MM.1S (cell line): ENCODE data around the gene ZIC4.

Experiments used
- DNase-seq: peaks from one replicate; pipeline ENCODE4 v3.0.0-alpha.2; 2015
- H2AFZ ChIP-seq: fragments of 300-600 bp; sonication (generic); 2 replicates; pipeline ENCODE4 v1.6.0; 2016; ENCODE audit warnings: antibody characterized with exemption, low read length
- H3F3A ChIP-seq: fragments of 300-600 bp; sonication (generic); 2 replicates; pipeline ENCODE4 v1.6.1; 2016; ENCODE audit warnings: mild to moderate bottlenecking, antibody characterized with exemption, low read length, moderate library complexity, mixed read lengths; ENCODE audit not compliant: insufficient read depth
- H3K27ac ChIP-seq: fragments of 300-600 bp; sonication (generic); 2 replicates; pipeline ENCODE4 v1.5.1; 2016; ENCODE audit warnings: mild to moderate bottlenecking, low read length
- H3K27me3 ChIP-seq: fragments of 300-600 bp; sonication (generic); replicated peaks from 2 replicates; pipeline ENCODE4 v1.6.0; 2016; ENCODE audit warnings: low read length; ENCODE audit not compliant: insufficient read depth
- H3K36me3 ChIP-seq: fragments of 300-600 bp; sonication (generic); replicated peaks from 2 replicates; pipeline ENCODE4 v1.6.1; 2016; ENCODE audit warnings: mild to moderate bottlenecking, low read length, mixed read lengths; ENCODE audit not compliant: insufficient read depth
- H3K4me1 ChIP-seq: fragments of 300-600 bp; sonication (generic); 2 replicates; pipeline ENCODE4 v1.6.1; 2016; ENCODE audit warnings: low read length, mixed read lengths
- H3K4me2 ChIP-seq: fragments of 300-600 bp; sonication (generic); 2 replicates; pipeline ENCODE4 v1.6.0; 2016; ENCODE audit warnings: low read depth, low read length
- H3K4me3 ChIP-seq: fragments of 300-600 bp; sonication (generic); 2 replicates; pipeline ENCODE4 v1.5.1; 2016; ENCODE audit warnings: low read length, mixed read lengths
- H3K79me2 ChIP-seq: fragments of 300-600 bp; sonication (generic); 2 replicates; pipeline ENCODE4 v1.6.1; 2016; ENCODE audit warnings: mixed run types, low read length, mixed read lengths
- H3K9ac ChIP-seq: fragments of 300-600 bp; sonication (generic); 2 replicates; pipeline ENCODE4 v1.6.1; 2016; ENCODE audit warnings: low read length, mixed read lengths
- H3K9me2 ChIP-seq: fragments of 300-600 bp; sonication (generic); replicated peaks from 2 replicates; pipeline ENCODE4 v1.6.1; 2016; ENCODE audit warnings: mild to moderate bottlenecking, low read length, mixed read lengths; ENCODE audit not compliant: insufficient read depth
- H3K9me3 ChIP-seq: fragments of 300-600 bp; sonication (generic); replicated peaks from 2 replicates; pipeline ENCODE4 v1.6.1; 2016; ENCODE audit warnings: mild to moderate bottlenecking, low read length, mixed read lengths; ENCODE audit not compliant: insufficient read depth
- H4K20me1 ChIP-seq: fragments of 300-600 bp; sonication (generic); 2 replicates; pipeline ENCODE4 v1.6.1; 2016; ENCODE audit warnings: mild to moderate bottlenecking, low read length, moderate library complexity, mixed read lengths; ENCODE audit not compliant: insufficient read depth
- EZH2 ChIP-seq: fragments of 300-600 bp; sonication (generic); optimal IDR thresholded peaks from 2 replicates; pipeline ENCODE3; 2017; ENCODE audit warnings: low read depth, mild to moderate bottlenecking, antibody characterized with exemption, low read length, mixed read lengths
- EZH2phosphoT487 ChIP-seq: fragments of 300-600 bp; sonication (generic); IDR thresholded peaks from 2 replicates; pipeline ENCODE4 v1.6.1; 2018; ENCODE audit warnings: antibody characterized with exemption, low read length
- TF ChIP-seq, protein P1 (sequence below): fragments of 300-600 bp; sonication (generic); IDR thresholded peaks from 2 replicates; pipeline ENCODE4 v1.5.1; 2016; ENCODE audit warnings: antibody characterized with exemption, low read length, mixed read lengths

The ZIC4 gene

DNA sequence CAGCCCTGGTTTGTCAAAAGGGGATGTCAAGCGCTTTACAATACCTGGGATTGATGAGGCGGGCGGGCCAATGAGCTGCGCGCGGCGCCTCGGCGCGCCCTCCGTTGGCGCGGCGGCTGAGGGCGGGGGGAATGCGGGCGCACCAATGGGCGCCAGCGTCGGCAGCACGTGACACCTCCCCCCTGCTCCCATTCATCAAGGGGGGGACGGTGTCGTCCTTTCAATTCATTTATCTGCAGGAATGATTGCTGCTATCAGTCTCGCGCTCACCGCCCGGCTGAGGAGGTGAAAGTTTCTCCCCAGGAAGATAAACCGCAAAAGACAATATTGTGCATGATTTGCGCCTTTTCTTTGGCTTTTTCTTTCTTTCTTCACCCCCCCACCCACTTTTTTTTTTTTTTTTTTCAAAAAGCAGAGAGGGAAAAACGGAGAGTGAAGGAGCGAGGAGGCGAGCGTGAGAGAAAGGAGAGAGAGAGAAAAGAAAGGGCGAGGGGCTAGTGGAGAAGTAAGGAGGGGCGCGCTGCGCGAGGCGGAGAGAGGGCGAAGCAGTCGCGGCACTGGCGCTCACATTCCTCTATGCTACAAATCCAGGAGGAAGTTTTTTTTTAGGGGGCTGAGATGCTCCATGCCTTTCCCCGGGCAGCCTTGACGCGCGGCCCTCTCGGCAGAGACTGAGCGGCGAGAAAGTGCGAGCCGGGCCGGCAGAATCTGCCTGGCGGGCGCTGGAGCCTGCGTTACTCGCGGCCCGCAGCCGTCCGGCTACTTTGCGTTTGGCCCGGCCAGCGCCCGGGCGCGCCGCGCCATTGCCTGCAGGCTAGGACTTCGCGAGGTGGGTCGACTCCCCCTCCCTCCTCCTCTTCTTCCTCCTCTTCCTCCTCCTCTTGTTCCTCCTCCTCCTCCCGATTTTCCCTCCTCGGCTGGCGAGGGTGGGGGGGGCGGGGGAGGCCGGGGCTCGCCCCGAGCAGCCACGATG, 3.1 kb upstream of the ZIC4 start, which contains the start of gene ZIC1:
ZIC1 (plus strand) TSS at position 223 of the 973 bp plus-strand sequence; CDS start at position 971, 748 bp downstream.
- Histone ChIP-seq H3F3A (no peaks in the 10 kb centered on the region), H3K4me3 (no peak within 1 kb of the TSS), H3K9me2 (no peaks in the 10 kb centered on the region), H4K20me1 (no peaks in the 10 kb centered on the region), H2AFZ (no peak within 1 kb of the TSS), H3K4me1 (no peaks in the 10 kb centered on the region), H3K9ac (no peak within 1 kb of the TSS), H3K27me3 (no peaks in the 10 kb centered on the region), H3K36me3 (no peaks in the 10 kb centered on the region), H3K79me2 (no peaks in the 10 kb centered on the region), H3K9me3 (no peaks in the 10 kb centered on the region), H3K4me2 (no peak within 1 kb of the TSS), H3K27ac (no peak within 1 kb of the TSS)
- DNase-seq = no peak
- no peak for TF ChIP-seq EZH2
- TF ChIP-seq, protein P1, sequence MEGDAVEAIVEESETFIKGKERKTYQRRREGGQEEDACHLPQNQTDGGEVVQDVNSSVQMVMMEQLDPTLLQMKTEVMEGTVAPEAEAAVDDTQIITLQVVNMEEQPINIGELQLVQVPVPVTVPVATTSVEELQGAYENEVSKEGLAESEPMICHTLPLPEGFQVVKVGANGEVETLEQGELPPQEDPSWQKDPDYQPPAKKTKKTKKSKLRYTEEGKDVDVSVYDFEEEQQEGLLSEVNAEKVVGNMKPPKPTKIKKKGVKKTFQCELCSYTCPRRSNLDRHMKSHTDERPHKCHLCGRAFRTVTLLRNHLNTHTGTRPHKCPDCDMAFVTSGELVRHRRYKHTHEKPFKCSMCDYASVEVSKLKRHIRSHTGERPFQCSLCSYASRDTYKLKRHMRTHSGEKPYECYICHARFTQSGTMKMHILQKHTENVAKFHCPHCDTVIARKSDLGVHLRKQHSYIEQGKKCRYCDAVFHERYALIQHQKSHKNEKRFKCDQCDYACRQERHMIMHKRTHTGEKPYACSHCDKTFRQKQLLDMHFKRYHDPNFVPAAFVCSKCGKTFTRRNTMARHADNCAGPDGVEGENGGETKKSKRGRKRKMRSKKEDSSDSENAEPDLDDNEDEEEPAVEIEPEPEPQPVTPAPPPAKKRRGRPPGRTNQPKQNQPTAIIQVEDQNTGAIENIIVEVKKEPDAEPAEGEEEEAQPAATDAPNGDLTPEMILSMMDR = no peak
- TF ChIP-seq EZH2phosphoT487 = no peak

DNA sequence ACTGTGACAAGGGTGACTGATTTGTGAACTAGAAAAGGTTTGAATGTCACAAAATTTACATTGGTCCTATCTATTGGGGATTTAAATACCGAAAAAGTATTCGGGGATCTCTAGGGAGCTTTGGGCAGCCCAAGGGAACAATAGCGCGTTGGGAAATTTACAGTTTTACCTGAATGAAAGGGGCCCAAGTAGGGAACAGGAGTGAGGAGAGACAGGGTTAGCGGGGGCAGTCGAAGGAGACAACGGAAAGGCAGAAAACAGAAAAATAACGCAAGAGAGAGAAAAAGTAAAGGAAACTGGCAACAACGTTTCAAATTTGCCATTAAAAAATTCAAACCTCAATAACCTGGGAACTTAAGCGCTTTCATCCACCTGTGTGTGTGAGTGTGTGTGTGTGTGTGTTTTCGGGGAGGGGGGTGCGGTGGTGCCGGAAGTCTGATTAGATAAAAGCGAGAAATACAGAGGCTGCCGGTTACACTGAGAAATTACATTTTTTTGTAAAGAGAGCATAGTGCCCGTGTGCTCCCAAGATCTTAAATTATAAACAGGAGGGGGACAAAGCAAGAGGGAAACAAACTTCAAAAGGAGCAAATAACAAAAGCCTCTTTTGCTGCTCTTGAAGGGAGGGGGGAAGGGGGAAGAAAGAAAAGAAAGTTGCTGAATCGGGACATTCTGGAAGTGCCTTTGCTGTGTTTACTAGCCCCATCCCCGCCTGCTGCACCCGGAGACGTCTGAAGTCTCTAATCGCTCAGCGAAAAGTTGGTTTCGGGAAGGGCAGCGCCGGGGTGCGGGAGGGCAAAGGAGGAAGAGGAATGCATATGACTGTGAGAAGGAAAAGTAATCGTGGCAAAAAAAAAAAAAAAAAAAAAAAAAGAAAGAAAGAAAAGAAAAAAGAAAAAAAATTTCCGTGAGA, 2.1 kb upstream of the ZIC4 start:
- no peak overlapping the region for H2AFZ ChIP-seq
- H3K4me3 ChIP-seq = no peak overlapping the region

DNA sequence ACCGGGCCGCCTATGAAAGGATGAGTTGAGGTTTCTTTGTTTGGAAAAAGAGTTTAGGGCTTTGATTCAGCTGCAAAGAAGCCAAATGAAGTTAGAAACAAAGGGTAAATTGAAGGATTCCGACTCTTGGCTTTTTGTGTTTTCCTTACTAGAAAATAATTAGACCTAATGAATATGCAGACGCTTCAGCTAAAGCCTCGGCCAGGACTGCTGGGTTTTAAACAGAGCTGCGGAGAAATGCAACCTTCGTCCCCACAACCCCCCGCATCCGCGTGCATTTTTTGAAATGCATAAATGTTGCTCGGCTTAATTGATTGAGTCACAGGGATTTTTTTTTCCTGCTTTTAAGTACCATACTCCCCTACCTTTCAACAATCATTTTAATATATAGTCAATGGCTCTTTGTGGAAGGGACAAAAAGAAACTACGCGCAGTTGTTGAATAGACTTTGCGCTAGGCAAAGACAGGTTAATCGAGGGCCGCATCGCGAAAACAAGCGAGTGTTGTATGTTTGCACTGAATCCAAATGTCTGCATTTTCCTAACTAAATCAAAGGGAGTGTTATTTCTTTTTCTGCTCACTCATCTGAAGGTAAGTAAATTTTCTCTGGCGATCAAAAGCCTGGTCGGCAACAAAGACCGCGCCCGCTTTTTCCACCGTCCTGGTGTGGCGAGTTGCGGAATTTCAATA, 1.3 kb upstream of the ZIC4 start:
- peak overlapping the region; percentile 50; the same call in 1 of the 2 replicates for H2AFZ ChIP-seq
- H3K27me3 ChIP-seq = no peaks in the 10 kb centered on the region
- peak overlapping the region; percentile 54; the same call in 1 of the 2 replicates for H3K4me2 ChIP-seq
- H3K27ac ChIP-seq = no peak overlapping the region
- no peak for DNase-seq
- H3F3A ChIP-seq = no peaks in the 10 kb centered on the region
- no peaks in the 10 kb centered on the region for H3K9me2 ChIP-seq
- no peaks in the 10 kb centered on the region for H3K36me3 ChIP-seq
- no peaks in the 10 kb centered on the region for H4K20me1 ChIP-seq
- no peak overlapping the region for H3K9ac ChIP-seq
- H3K9me3 ChIP-seq = no peaks in the 10 kb centered on the region
- no peak for TF ChIP-seq EZH2phosphoT487
- TF ChIP-seq, protein P1 = no peak
- no peak for TF ChIP-seq EZH2
- H3K4me1 ChIP-seq = no peaks in the 10 kb centered on the region
- H3K4me3 ChIP-seq = peak overlapping the region; percentile 29
- no peaks in the 10 kb centered on the region for H3K79me2 ChIP-seq

More for the DNA sequence above, 2.1 kb upstream of the ZIC4 start:
- no peak for DNase-seq
- no peak overlapping the region for H3K27ac ChIP-seq
- H3K9ac ChIP-seq = no peak overlapping the region
- H3K27me3 ChIP-seq = no peaks in the 10 kb centered on the region
- H3K79me2 ChIP-seq = no peaks in the 10 kb centered on the region
- H3F3A ChIP-seq = no peaks in the 10 kb centered on the region
- TF ChIP-seq, protein P1 = no peak
- no peak for TF ChIP-seq EZH2phosphoT487
- TF ChIP-seq EZH2 = no peak
- H3K4me2 ChIP-seq = no peak overlapping the region
- H3K9me2 ChIP-seq = no peaks in the 10 kb centered on the region
- H3K4me1 ChIP-seq = no peaks in the 10 kb centered on the region
- no peaks in the 10 kb centered on the region for H4K20me1 ChIP-seq
- H3K9me3 ChIP-seq = no peaks in the 10 kb centered on the region
- H3K36me3 ChIP-seq = no peaks in the 10 kb centered on the region
